Fibroblast of lung (primary cell): ENCODE measurements around the gene JAZF1.

Experiments
- CTCF ChIP-seq, 2 donors: IDR thresholded peaks in 1 of 2; conservative IDR thresholded peaks in 1 of 2; 1 replicate in 1 of 2; 2 replicates in 1 of 2; pipeline ENCODE4 v1.5.1; 2011 to 2012; ENCODE audit warnings: low read length in 2 of 2, control low read depth in 1 of 2, inconsistent platforms in 1 of 2, low read depth in 1 of 2, mild to moderate bottlenecking in 1 of 2
- EZH2 ChIP-seq: IDR thresholded peaks from 2 replicates; pipeline ENCODE4 v1.5.1; 2012; ENCODE audit warnings: low read length, control low read depth, mild to moderate bottlenecking; ENCODE audit errors: missing control alignments

GRCh38 chr7:27908534-27909165 lies 271.9 kb downstream of the JAZF1 start:
- TF ChIP-seq CTCF (conservative IDR thresholded peaks at IDR 0.05 in 1 of 2, IDR thresholded peaks at IDR 0.05 in 1 of 2; ENCODE audit: low read depth in 1 of 2, low read length in 2 of 2) = no peak
- TF ChIP-seq EZH2 = no peak
